Transverse colon (tissue), 4 donors: ENCODE results near the gene NPM3.

Experiments
- EP300 ChIP-seq: sonication (generic); formaldehyde crosslinking; IDR thresholded peaks from one replicate; pipeline ENCODE4 v1.6.1; 2017; ENCODE audit warnings: antibody characterized with exemption, low read depth
- POLR2A ChIP-seq: fragments of 450-650 bp; IDR thresholded peaks from one replicate; pipeline ENCODE4 v1.6.1; 2016; ENCODE audit warnings: antibody characterized with exemption, mild to moderate bottlenecking, moderate library complexity
- POLR2AphosphoS5 ChIP-seq, 3 donors: sonication (generic); formaldehyde crosslinking; IDR thresholded peaks; one replicate each; pipeline ENCODE4 v1.6.1; 2016; ENCODE audit warnings: antibody characterized with exemption in 3 of 3
- TF ChIP-seq, protein P1 (sequence below), 5 experiments: fragments of 200-600 bp in 3 of 5; fragments of 450-650 bp in 2 of 5; sonication (generic) in 3 of 5; IDR thresholded peaks; 1 replicate in 2 of 5; 2 replicates in 3 of 5; pipeline ENCODE4 v1.5.1; 2016 to 2017; ENCODE audit warnings: antibody characterized with exemption in 5 of 5, inconsistent platforms in 3 of 5, mild to moderate bottlenecking in 2 of 5, moderate library complexity in 1 of 5

DNA sequence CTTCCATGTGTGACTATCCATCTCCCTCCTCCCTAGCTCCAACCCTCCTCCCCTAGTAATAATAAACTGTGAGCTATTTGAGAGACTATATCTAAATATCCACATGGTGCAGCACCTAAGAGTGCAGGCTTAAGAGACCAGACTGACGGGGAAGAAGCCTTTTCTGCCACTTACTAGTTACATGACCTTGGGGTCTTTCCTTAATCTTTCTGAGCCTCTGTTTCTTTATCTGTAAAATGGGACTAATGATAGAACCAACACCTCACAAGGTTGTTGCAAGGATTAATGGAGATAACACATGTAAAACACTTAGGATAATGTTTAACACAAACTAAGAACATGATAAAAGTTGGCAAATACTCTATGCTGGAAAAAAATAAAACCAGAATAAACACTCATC is 51.1 kb downstream of the NPM3 start:
- TF ChIP-seq, protein P1, sequence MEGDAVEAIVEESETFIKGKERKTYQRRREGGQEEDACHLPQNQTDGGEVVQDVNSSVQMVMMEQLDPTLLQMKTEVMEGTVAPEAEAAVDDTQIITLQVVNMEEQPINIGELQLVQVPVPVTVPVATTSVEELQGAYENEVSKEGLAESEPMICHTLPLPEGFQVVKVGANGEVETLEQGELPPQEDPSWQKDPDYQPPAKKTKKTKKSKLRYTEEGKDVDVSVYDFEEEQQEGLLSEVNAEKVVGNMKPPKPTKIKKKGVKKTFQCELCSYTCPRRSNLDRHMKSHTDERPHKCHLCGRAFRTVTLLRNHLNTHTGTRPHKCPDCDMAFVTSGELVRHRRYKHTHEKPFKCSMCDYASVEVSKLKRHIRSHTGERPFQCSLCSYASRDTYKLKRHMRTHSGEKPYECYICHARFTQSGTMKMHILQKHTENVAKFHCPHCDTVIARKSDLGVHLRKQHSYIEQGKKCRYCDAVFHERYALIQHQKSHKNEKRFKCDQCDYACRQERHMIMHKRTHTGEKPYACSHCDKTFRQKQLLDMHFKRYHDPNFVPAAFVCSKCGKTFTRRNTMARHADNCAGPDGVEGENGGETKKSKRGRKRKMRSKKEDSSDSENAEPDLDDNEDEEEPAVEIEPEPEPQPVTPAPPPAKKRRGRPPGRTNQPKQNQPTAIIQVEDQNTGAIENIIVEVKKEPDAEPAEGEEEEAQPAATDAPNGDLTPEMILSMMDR (IDR thresholded peaks at IDR 0.05), result no peak
- TF ChIP-seq POLR2A, result no peak
- TF ChIP-seq POLR2AphosphoS5 (IDR thresholded peaks at IDR 0.05), result no peak
- no peak for TF ChIP-seq EP300
